HCT116 (cell line): Measurements from ENCODE around the gene GGT7. TPM values are rescaled to one million over a fixed set of nuclear protein-coding genes. Genes with fewer than 3 reads are reported as not detected.

Experiments
- ATAC-seq: fragments of 200-7000 bp; cut with Tn5 transposase; 2 replicates; pipeline ENCODE4 v1.9.1; 2020; ENCODE audit warnings: mild to moderate bottlenecking, moderate library complexity
- BruUV-seq: library from RNA; stranded (reverse); fragments of 400-500 nt; replicated peaks from 2 replicates; lab custom pipeline; 2021; lab: Mats Ljungman, UMichigan
- CTCF ChIA-PET: fragments of 300-600 bp; sonication (Branson Sonifier 250); formaldehyde crosslinking; loops from one replicate; lab custom pipeline; 2021; ENCODE audit warnings: antibody characterized with exemption; lab: Charles Lee
- POLR2A ChIA-PET: fragments of 300-600, 350-600 bp; sonication (Branson Sonifier 250); formaldehyde crosslinking; loops from one replicate; lab custom pipeline; 2021; ENCODE audit warnings: antibody characterized with exemption; lab: Charles Lee
- RAD21 ChIA-PET, 2 experiments: fragments of 300-600 bp; sonication (Branson Sonifier 250); formaldehyde crosslinking; loops; one replicate each; lab custom pipeline; 2023; ENCODE audit warnings: low total read pairs in 2 of 2; ENCODE audit not compliant: uncharacterized antibody in 2 of 2, unreplicated experiment in 2 of 2, low non-redundant PET in 1 of 2; lab: Charles Lee
- DNase-seq: peaks from one replicate; pipeline ENCODE4 v3.0.0-alpha.2; 2010; ENCODE audit warnings: low read depth, low spot score
- H2AFZ ChIP-seq: fragments of 200-600 bp; shearing (Covaris generic), sonication (generic); 2 replicates; pipeline ENCODE4 v1.6.1; 2017; ENCODE audit warnings: low read depth, mixed run types, mixed read lengths, antibody characterized with exemption, low read length; ENCODE audit not compliant: poor library complexity, severe bottlenecking
- H3K27ac ChIP-seq: 2 replicates; pipeline ENCODE4 v1.5.1; 2012; ENCODE audit warnings: low read depth, low read length
- H3K27me3 ChIP-seq: fragments of 200-600 bp; sonication (generic); 2 replicates; pipeline ENCODE4 v1.6.1; 2016; ENCODE audit warnings: mixed run types, low read length, mixed read lengths; ENCODE audit not compliant: insufficient read depth
- H3K36me3 ChIP-seq, 2 experiments: fragments of 200-500 bp in 1 of 2; fragments of 200-600 bp in 1 of 2; sonication (Bioruptor generic) in 1 of 2; sonication (generic) in 1 of 2; 2 replicates each; pipeline versions ENCODE4 v1.5.1 to v1.6.1; 2014 to 2016; ENCODE audit warnings: low read length in 2 of 2, inconsistent platforms in 1 of 2, mixed read lengths in 1 of 2, mixed run types in 1 of 2; ENCODE audit not compliant: insufficient read depth in 2 of 2, control insufficient read depth in 1 of 2
- H3K4me1 ChIP-seq, 2 experiments: fragments of 200-600 bp in 1 of 2; sonication (generic) in 1 of 2; 2 replicates each; pipeline versions ENCODE4 v1.5.1 to v1.6.1; 2012 to 2017; ENCODE audit warnings: low read length in 2 of 2, inconsistent platforms in 1 of 2, mild to moderate bottlenecking in 1 of 2, mixed read lengths in 1 of 2, mixed run types in 1 of 2, moderate library complexity in 1 of 2; ENCODE audit not compliant: insufficient read depth in 2 of 2, control insufficient read depth in 1 of 2
- H3K4me2 ChIP-seq: fragments of 200-600 bp; sonication (generic); 2 replicates; pipeline ENCODE4 v1.6.1; 2017; ENCODE audit warnings: mixed run types, low read length, mixed read lengths
- H3K4me3 ChIP-seq, 2 experiments: fragments of 200-600 bp in 1 of 2; sonication (generic) in 1 of 2; replicated peaks in 1 of 2; 2 replicates each; pipeline ENCODE4 v1.5.1; 2011 to 2016; ENCODE audit warnings: low read length in 2 of 2, control low read depth in 1 of 2, low read depth in 1 of 2, mild to moderate bottlenecking in 1 of 2, mixed read lengths in 1 of 2, mixed run types in 1 of 2
- H3K79me2 ChIP-seq: fragments of 200-600 bp; sonication (generic); 2 replicates; pipeline ENCODE4 v1.6.1; 2017; ENCODE audit warnings: mild to moderate bottlenecking, mixed run types, low read length, moderate library complexity, mixed read lengths; ENCODE audit not compliant: insufficient read depth
- H3K9ac ChIP-seq: fragments of 200-600 bp; sonication (generic); 2 replicates; pipeline ENCODE4 v1.6.1; 2016; ENCODE audit warnings: low read length, mixed read lengths
- H3K9me2 ChIP-seq: fragments of 200-600 bp; sonication (generic), shearing (Covaris generic); 2 replicates; pipeline ENCODE4 v1.6.1; 2017; ENCODE audit warnings: mixed run types, mild to moderate bottlenecking, moderate library complexity; ENCODE audit not compliant: insufficient read depth
- H3K9me3 ChIP-seq, 2 experiments: fragments of 200-500 bp in 1 of 2; fragments of 200-600 bp in 1 of 2; sonication (Bioruptor generic) in 1 of 2; sonication (generic) in 1 of 2; 2 replicates each; pipeline ENCODE4 v1.6.1; 2014 to 2017; ENCODE audit warnings: low read length in 2 of 2, mixed read lengths in 2 of 2, inconsistent platforms in 1 of 2, low read depth in 1 of 2, mild to moderate bottlenecking in 1 of 2, mixed run types in 1 of 2, moderate library complexity in 1 of 2; ENCODE audit not compliant: control insufficient read depth in 1 of 2, insufficient read depth in 1 of 2
- H4K20me1 ChIP-seq: fragments of 200-600 bp; sonication (generic), shearing (Covaris generic); 2 replicates; pipeline ENCODE4 v1.6.1; 2017; ENCODE audit warnings: mixed run types, mild to moderate bottlenecking, moderate library complexity; ENCODE audit not compliant: insufficient read depth
- CEBPB ChIP-seq: IDR thresholded peaks from 2 replicates; pipeline ENCODE4 v1.6.1; 2012; ENCODE audit warnings: low read depth
- CTCF ChIP-seq, 3 experiments: fragments of 200-600 bp in 1 of 3; sonication (generic) in 1 of 3; IDR thresholded peaks in 2 of 3; conservative IDR thresholded peaks in 1 of 3; 2 replicates each; pipeline ENCODE4 v1.5.1; 2012 to 2017; ENCODE audit warnings: low read depth in 2 of 3, low read length in 2 of 3, antibody characterized with exemption in 1 of 3, borderline replicate concordance in 1 of 3, control low read depth in 1 of 3, mild to moderate bottlenecking in 1 of 3, mixed read lengths in 1 of 3, mixed run types in 1 of 3, moderate library complexity in 1 of 3; ENCODE audit not compliant: insufficient read depth in 1 of 3
- EGR1 ChIP-seq: IDR thresholded peaks from 2 replicates; pipeline ENCODE4 v1.6.1; 2012; ENCODE audit warnings: low read depth
- EZH2 ChIP-seq: fragments of 200-600 bp; sonication (generic); IDR thresholded peaks from 2 replicates; pipeline ENCODE4 v1.6.1; 2017; ENCODE audit warnings: antibody characterized with exemption, mixed run types
- EZH2phosphoT487 ChIP-seq: fragments of 200-600 bp; IDR thresholded peaks from 2 replicates; pipeline ENCODE4 v1.6.1; 2018; ENCODE audit warnings: antibody characterized with exemption, borderline replicate concordance
- JUND ChIP-seq: IDR thresholded peaks from 2 replicates; pipeline ENCODE4 v1.6.1; 2012
- POLR2AphosphoS5 ChIP-seq: IDR thresholded peaks from 2 replicates; pipeline ENCODE4 v1.6.1; 2011; ENCODE audit warnings: mild to moderate bottlenecking, low read depth, low read length, moderate library complexity
- RAD21 ChIP-seq: IDR thresholded peaks from 2 replicates; pipeline ENCODE4 v1.6.1; 2012; ENCODE audit warnings: low read depth, mild to moderate bottlenecking
- REST ChIP-seq: IDR thresholded peaks from 2 replicates; pipeline ENCODE4 v1.6.1; 2012; ENCODE audit warnings: low read depth
- SIN3A ChIP-seq: IDR thresholded peaks from 2 replicates; pipeline ENCODE4 v1.6.1; 2012; ENCODE audit warnings: low read depth
- SP1 ChIP-seq: IDR thresholded peaks from 2 replicates; pipeline ENCODE4 v1.6.1; 2012; ENCODE audit warnings: low read depth
- SRF ChIP-seq: IDR thresholded peaks from 2 replicates; pipeline ENCODE4 v1.6.1; 2012; ENCODE audit warnings: low read depth
- YY1 ChIP-seq: IDR thresholded peaks from 2 replicates; pipeline ENCODE4 v1.6.1; 2011; ENCODE audit warnings: low read length, low read depth, moderate library complexity, mild to moderate bottlenecking; ENCODE audit not compliant: insufficient replicate concordance; ENCODE audit errors: extremely low read depth
- ZFX ChIP-seq: fragments of 450-650 bp; IDR thresholded peaks from 2 replicates; pipeline ENCODE4 v1.6.1; 2017
- intact Hi-C: fragments of 100-400 bp; cut with micrococcal nuclease; formaldehyde crosslinking; loops from 2 replicates; pipeline ENCODE4 v1.10.0; 2022
- total RNA-seq: library from RNA; stranded (reverse); gene quantifications from one replicate; pipeline ENCODE4 v1.2.1, GENCODE V29; 2021; ENCODE audit not compliant: unreplicated experiment
- TF ChIP-seq, protein P1 (sequence below): IDR thresholded peaks from 2 replicates; pipeline ENCODE4 v1.6.1; 2012

Gene GGT7
- total RNA-seq, 1 experiment from 2014 or later = 9.4 TPM

- H3K36me3 ChIP-seq = no peaks in the 10 kb centered on the region
- H3K4me1 ChIP-seq = peaks cover 6 to 13% of the 10 kb centered on the region in 2 experiments
- H3K9me3 ChIP-seq = no peaks in the 10 kb centered on the region
- H3K4me3 ChIP-seq = no peak overlapping the region
- H3K27me3 ChIP-seq = no peaks in the 10 kb centered on the region
- H3K9ac ChIP-seq = no peak overlapping the region
- H3K79me2 ChIP-seq = peaks cover 62% of the 10 kb centered on the region
- H2AFZ ChIP-seq = no peak overlapping the region
- POLR2A ChIA-PET = no interaction called here
- CTCF ChIA-PET = no interaction called here
- no peak overlapping the region for H3K4me2 ChIP-seq
- intact Hi-C loops = no loop called here
- no peak overlapping the region for H3K27ac ChIP-seq
- DNase-seq (no peak), ATAC-seq (no peak)
- no peaks in the 10 kb centered on the region for H3K9me2 ChIP-seq
- no peak for TF ChIP-seq SRF
- no peak for TF ChIP-seq EGR1
- TF ChIP-seq ZFX = no peak
- no peak for TF ChIP-seq JUND
- no peak for TF ChIP-seq SP1
- no peak for TF ChIP-seq POLR2AphosphoS5
- no peak for TF ChIP-seq REST
- no peak for TF ChIP-seq CTCF (IDR thresholded peaks at IDR 0.05 in 2 of 3, conservative IDR thresholded peaks at IDR 0.05 in 1 of 3; ENCODE audit: borderline replicate concordance in 1 of 3, insufficient read depth in 1 of 3, low read depth in 2 of 3, low read length in 2 of 3)
- no peak for TF ChIP-seq EZH2
- TF ChIP-seq, protein P1, sequence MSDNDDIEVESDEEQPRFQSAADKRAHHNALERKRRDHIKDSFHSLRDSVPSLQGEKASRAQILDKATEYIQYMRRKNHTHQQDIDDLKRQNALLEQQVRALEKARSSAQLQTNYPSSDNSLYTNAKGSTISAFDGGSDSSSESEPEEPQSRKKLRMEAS = no peak
- TF ChIP-seq EZH2phosphoT487 = no peak
- TF ChIP-seq YY1 = no peak
- TF ChIP-seq RAD21 = no peak
- TF ChIP-seq CEBPB = no peak
- no peak for TF ChIP-seq SIN3A
- no peaks in the 10 kb centered on the region for H4K20me1 ChIP-seq
- RAD21 ChIA-PET = no interaction called here
- BruUV-seq = no TSS peak
These were observed 73.8 kb downstream of the GGT7 start for GRCh38 chr20:34798871-34799270.
